CD4-positive, alpha-beta T cell treated with Interleukin-2 at 100 ng/mL for 4 hours (primary cell): ENCODE measurements around the gene SMDT1.
"Not testable (repeated sequence)": the region's sequence is repeated elsewhere in the genome, so short reads cannot be mapped to it uniquely, and the experiment has no call there.

Experiments used
- DNase-seq: peaks from one replicate; pipeline ENCODE4 v3.0.0-alpha.2; 2020; ENCODE audit warnings: low spot score

Gene SMDT1

DNA sequence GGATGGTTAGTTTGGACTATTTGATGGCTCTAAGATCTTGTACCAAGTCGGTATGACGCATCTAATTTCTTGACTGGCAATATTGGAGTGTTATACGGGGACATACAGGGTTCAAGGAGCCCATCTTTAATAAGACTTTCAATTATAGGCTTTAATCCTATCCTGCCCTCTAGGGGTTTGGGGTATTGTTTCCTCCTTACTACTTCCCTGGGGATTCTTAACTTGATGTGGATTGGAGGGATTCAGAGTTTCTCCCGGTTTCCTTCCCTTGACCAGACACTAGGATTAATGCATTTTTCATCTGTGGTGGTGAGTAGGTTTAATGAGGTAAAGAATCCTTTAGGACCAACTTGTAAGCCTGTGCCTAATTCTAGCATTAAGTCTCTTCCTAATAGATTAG lies 32.3 kb downstream of the SMDT1 start:
- no peak for DNase-seq

- DNase-seq: not testable (repeated sequence)
Measured at GRCh38 chr22:42112793-42113192, 33.3 kb downstream of the SMDT1 start.

GRCh38 chr22:42114721-42115120 lies 35.2 kb downstream of the SMDT1 start:
- DNase-seq: no peak

- DNase-seq: not testable (repeated sequence)
Measured at GRCh38 chr22:42115420-42115830, 35.9 kb downstream of the SMDT1 start.

- no peak for DNase-seq
Measured at GRCh38 chr22:42116848-42117424, 37.4 kb downstream of the SMDT1 start.

GRCh38 chr22:42120231-42121021 lies 40.9 kb downstream of the SMDT1 start:
- DNase-seq: peak; percentile 55

GRCh38 chr22:42123529-42123928 lies 44.0 kb downstream of the SMDT1 start:
- not testable (repeated sequence) for DNase-seq

- DNase-seq: no peak
Measured at GRCh38 chr22:42127606-42128005, 48.1 kb downstream of the SMDT1 start.

DNA sequence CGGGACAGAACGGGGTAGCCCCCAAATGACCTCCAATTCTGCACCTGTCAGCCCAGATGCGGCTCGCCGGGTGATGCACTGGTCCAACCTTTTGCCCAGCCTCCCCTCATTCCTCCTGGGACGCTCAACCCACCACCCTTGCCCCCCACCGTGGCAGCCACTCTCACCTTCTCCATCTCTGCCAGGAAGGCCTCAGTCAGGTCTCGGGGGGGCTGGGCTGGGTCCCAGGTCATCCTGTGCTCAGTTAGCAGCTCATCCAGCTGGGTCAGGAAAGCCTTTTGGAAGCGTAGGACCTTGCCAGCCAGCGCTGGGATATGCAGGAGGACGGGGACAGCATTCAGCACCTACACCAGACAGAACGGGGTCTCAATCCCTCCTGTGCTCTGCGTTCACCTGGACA lies 48.5 kb downstream of the SMDT1 start:
- not testable (repeated sequence) for DNase-seq

DNA sequence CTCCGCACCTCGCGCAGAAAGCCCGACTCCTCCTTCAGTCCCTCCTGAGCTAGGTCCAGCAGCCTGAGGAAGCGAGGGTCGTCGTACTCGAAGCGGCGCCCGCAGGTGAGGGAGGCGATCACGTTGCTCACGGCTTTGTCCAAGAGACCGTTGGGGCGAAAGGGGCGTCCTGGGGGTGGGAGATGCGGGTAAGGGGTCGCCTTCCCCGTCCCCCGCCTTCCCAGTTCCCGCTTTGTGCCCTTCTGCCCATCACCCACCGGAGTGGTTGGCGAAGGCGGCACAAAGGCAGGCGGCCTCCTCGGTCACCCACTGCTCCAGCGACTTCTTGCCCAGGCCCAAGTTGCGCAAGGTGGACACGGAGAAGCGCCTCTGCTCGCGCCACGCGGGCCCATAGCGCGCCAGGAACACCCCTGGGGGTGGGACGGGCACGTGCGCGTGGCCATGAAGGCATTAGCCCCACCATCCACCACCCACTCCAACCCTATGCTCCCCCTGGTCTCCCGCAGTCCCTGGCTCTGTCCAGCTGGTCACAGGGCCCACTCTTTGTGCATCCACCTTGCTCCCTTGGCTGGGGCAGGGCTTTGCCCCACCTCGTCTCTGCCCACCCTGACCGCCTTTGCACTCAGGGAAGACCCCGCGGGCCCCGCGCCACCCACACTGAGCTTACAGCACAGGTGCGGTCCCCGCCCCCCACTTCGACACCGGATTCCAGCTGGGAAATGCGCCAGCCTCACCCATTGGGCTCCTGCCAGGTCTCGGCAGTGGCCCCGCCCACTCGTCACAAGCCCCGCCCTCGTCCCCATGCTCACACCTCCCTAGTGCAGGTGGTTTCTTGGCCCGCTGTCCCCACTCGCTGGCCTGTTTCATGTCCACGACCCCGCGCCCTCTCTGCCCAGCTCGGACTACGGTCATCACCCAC lies 49.5 kb downstream of the SMDT1 start:
- not testable (repeated sequence) for DNase-seq

GRCh38 chr22:42130182-42130581 lies 50.7 kb downstream of the SMDT1 start:
- not testable (repeated sequence) for DNase-seq

DNA sequence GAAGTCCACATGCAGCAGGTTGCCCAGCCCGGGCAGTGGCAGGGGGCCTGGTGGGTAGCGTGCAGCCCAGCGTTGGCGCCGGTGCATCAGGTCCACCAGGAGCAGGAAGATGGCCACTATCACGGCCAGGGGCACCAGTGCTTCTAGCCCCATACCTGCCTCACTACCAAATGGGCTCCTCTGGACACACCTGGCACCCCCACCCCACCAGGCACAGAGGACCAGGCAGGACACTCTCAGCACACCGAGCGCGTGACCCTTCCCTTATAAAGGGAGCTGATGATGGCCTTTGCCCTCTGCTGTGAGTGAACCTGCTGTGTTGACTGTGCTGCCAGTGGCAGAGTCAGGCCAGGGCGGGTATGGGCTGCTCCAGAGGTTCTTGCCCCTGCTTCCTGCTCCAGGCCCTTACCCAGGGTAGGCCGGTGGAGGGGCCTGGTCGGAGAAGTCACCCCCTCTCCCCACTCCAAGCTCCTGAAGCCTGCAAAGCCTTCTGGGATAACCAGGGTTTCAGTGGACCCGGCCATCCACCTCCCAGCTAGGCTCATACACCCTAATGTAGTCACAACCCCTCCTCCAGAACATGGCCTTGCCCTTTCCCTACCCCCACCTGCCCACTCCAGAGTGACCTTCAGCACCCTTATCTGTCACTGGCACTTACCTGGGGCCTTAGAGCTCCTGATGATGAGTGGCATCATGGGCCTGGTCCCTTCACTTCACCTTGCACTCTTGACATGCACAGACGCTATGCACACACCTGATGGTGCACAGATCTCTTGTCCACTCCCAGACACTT lies 51.3 kb downstream of the SMDT1 start, which contains the start of gene CYP2D6:
CYP2D6 (minus strand) TSS at position 172 of the 793 bp plus-strand sequence; CDS start at position 153, 19 bp downstream.
- not testable (repeated sequence) for DNase-seq

DNA sequence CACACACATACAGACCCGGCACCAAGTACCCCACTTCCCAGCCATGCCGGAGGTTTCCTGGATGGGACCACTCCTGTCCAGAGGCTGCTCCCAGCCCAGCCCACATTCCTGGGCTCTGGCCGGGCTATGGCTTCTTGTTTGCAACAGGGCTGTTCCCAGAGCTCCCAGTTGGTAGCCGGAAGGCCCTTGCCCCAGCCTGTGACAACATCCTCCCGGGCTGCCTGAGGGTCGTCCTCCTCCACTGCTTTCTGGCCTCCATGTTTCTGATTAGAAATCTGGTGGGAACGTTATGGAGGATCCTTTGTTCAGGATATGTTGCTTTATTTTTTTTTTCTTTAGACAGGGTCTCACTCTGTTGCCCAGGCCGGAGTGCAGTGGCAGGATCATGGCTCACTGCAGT lies 52.1 kb downstream of the SMDT1 start:
- DNase-seq: no peak

- no peak for DNase-seq
Measured at GRCh38 chr22:42132457-42132856, 53.0 kb downstream of the SMDT1 start.
